Naive thymus-derived CD4-positive, alpha-beta T cell (primary cell): ENCODE results near the gene NKPD1. TPM values are rescaled to one million over a fixed set of nuclear protein-coding genes. Genes with fewer than 3 reads are reported as not detected.

Experiments used
- ATAC-seq: fragments of 150-1000 bp; cut with Tn5 transposase; 2 replicates; pipeline ENCODE4 v1.10.0; 2021; ENCODE audit warnings: mild to moderate bottlenecking, moderate library complexity
- CTCF ChIA-PET: fragments of 350-600 bp; sonication (Branson Sonifier 250); formaldehyde crosslinking; loops from one replicate; lab custom pipeline; 2021; ENCODE audit warnings: antibody characterized with exemption; lab: Charles Lee
- POLR2A ChIA-PET: fragments of 350-600 bp; sonication (Branson Sonifier 250); formaldehyde crosslinking; loops from one replicate; lab custom pipeline; 2021; ENCODE audit warnings: antibody characterized with exemption, inconsistent platforms; lab: Charles Lee
- DNase-seq, 9 donors: peaks; one replicate each; pipeline versions ENCODE4 v3.0.0 to v3.0.0-alpha.2; 2020 to 2022; ENCODE audit warnings: mixed read lengths in 1 of 9
- H3K27ac ChIP-seq: one replicate; pipeline ENCODE4 v1.7.0; 2013; ENCODE audit warnings: mild to moderate bottlenecking, low read depth, low read length, moderate library complexity
- H3K27me3 ChIP-seq, 2 donors: one replicate each; pipeline ENCODE4 v1.7.0; 2013; ENCODE audit warnings: low read length in 2 of 2, mild to moderate bottlenecking in 2 of 2, moderate library complexity in 2 of 2; ENCODE audit not compliant: control insufficient read depth in 2 of 2, insufficient read depth in 2 of 2
- H3K36me3 ChIP-seq, 3 experiments: 1 replicate in 2 of 3; 2 replicates in 1 of 3; pipeline ENCODE4 v1.7.0; 2013; ENCODE audit warnings: low read length in 3 of 3, mild to moderate bottlenecking in 3 of 3, moderate library complexity in 1 of 3; ENCODE audit not compliant: insufficient read depth in 3 of 3, control insufficient read depth in 2 of 3
- H3K4me1 ChIP-seq, 2 donors: one replicate each; pipeline ENCODE4 v1.7.0; 2013; ENCODE audit warnings: low read length in 2 of 2, mild to moderate bottlenecking in 2 of 2, moderate library complexity in 1 of 2; ENCODE audit not compliant: control insufficient read depth in 2 of 2, insufficient read depth in 2 of 2
- H3K4me3 ChIP-seq: 2 replicates; pipeline ENCODE4 v1.7.0; 2013; ENCODE audit warnings: mild to moderate bottlenecking, low read length
- H3K9me3 ChIP-seq, 3 experiments: 1 replicate in 2 of 3; 2 replicates in 1 of 3; pipeline ENCODE4 v1.7.0; 2013; ENCODE audit warnings: low read length in 3 of 3; ENCODE audit not compliant: control insufficient read depth in 2 of 3
- H3K27ac Mint-ChIP-seq, 9 donors: one replicate each; pipeline ENCODE4 v1.8.0; 2020 to 2022; ENCODE audit warnings: mixed read lengths in 9 of 9, mild to moderate bottlenecking in 8 of 9, moderate library complexity in 5 of 9, inconsistent platforms in 2 of 9
- H3K27me3 Mint-ChIP-seq, 5 donors: one replicate each; pipeline ENCODE4 v1.8.0; 2021 to 2022; ENCODE audit warnings: mixed read lengths in 5 of 5, mild to moderate bottlenecking in 1 of 5
- H3K36me3 Mint-ChIP-seq, 5 donors: one replicate each; pipeline ENCODE4 v1.8.0; 2020 to 2022; ENCODE audit warnings: mixed read lengths in 5 of 5, mild to moderate bottlenecking in 3 of 5, inconsistent platforms in 1 of 5
- H3K4me1 Mint-ChIP-seq, 7 donors: one replicate each; pipeline ENCODE4 v1.8.0; 2020 to 2022; ENCODE audit warnings: mixed read lengths in 7 of 7, mild to moderate bottlenecking in 3 of 7, inconsistent platforms in 1 of 7
- H3K4me3 Mint-ChIP-seq, 10 donors: one replicate each; pipeline ENCODE4 v1.8.0; 2020 to 2022; ENCODE audit warnings: mild to moderate bottlenecking in 10 of 10, mixed read lengths in 10 of 10, moderate library complexity in 6 of 10, inconsistent platforms in 2 of 10
- H3K9me3 Mint-ChIP-seq, 11 donors: one replicate each; pipeline ENCODE4 v1.8.0; 2020 to 2022; ENCODE audit warnings: mixed read lengths in 11 of 11, mild to moderate bottlenecking in 4 of 11, inconsistent platforms in 1 of 11, moderate library complexity in 1 of 11
- intact Hi-C, 2 donors: fragments of 100-400 bp; cut with micrococcal nuclease; formaldehyde crosslinking; loops; one replicate each; pipeline ENCODE4 v1.15.1; 2023
- polyA plus RNA-seq, 2 donors: library from polyadenylated mRNA; unstranded; fragments of 300-500 nt; fragmentation: Illumina TruSeq; gene quantifications; one replicate each; pipeline ENCODE4 v1.2.3, GENCODE V29; 2021
- total RNA-seq, 6 experiments: library from RNA in 5 of 6; stranded (reverse) in 5 of 6; gene quantifications; 1 replicate in 5 of 6; 2 replicates in 1 of 6; pipeline ENCODE4 v1.2.3 and lab custom pipeline; 2021 to 2026

Gene NKPD1
- total and polyA plus RNA-seq, 7 experiments from 2014 or later, result 0.07 to 1.2 (median 0.68) TPM

GRCh38 chr19:45180936-45181335 is 20.2 kb upstream of the NKPD1 start:
- no peaks in the 10 kb centered on the region for H3K27me3 ChIP-seq
- H3K4me3 ChIP-seq, result no peak overlapping the region
- H3K27ac ChIP-seq, result no peak overlapping the region
- H3K4me1 ChIP-seq, result peaks cover 23 to 27% of the 10 kb centered on the region in 2 donors
- DNase-seq (no peak), ATAC-seq (no peak)
- intact Hi-C loops, result no loop called here
- Mint-ChIP-seq H3K4me1 (peaks cover 25 to 54% (median 34%) of the 10 kb centered on the region in 7 donors), H3K27ac (peak overlapping the region in 3 of 9 donors; percentile 5 to 51 (median 49)), H3K27me3 (no peaks in the 10 kb centered on the region), H3K9me3 (no peaks in the 10 kb centered on the region), H3K4me3 (peak overlapping the region; percentile 40 to 95 (median 74)), H3K36me3 (peaks cover 0 to 13% (median 4%) of the 10 kb centered on the region in 5 donors)
- no peaks in the 10 kb centered on the region for H3K9me3 ChIP-seq
- ChIA-PET CTCF (no interaction called here), POLR2A (interaction anchor here (1.1 kb wide), 1 partner anchor 10 kb away, joined by 3 read pairs; no protein-coding TSS in a partner anchor)
- H3K36me3 ChIP-seq, result peaks cover 0 to 10% (median 4%) of the 10 kb centered on the region in 3 experiments

DNA sequence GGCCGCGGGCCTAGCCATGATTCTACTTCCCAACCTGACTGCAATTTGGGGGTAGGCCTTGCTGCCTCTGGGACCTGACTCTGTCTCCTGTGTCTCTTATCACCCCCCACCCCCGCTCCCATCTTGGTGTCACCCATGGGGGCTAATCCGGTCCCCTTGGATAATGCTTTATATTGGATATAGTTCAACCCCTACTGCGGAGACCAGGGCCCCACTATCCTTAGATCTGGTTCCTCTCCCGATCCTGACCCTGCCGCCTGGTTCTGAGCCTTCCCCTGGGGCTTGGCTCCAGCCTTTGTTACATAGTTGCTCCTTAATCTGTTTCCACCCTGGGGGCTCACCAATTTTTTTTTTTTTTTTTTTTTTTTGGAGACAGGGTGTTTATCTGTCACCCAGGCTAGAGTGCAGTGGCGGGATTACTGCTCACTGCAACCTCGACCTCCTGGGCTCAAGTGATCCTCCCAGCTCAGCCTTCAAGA is 19.1 kb upstream of the NKPD1 start:
- CTCF ChIA-PET, result no interaction called here
- intact Hi-C loops, result loop anchor here (2.0 to 10.0 kb wide), 7 partner anchors 71 to 707 kb away; partner anchors contain the start of genes VASP (in 2 of the 2), GEMIN7 (in 1 of the 2), IRF2BP1 (in 1 of the 2) and MARK4 (in 1 of the 2)
- no peaks in the 10 kb centered on the region for H3K9me3 ChIP-seq
- peak overlapping the region; percentile 83 for H3K4me3 ChIP-seq
- H3K27me3 ChIP-seq, result no peaks in the 10 kb centered on the region
- H3K27me3 Mint-ChIP-seq, result no peaks in the 10 kb centered on the region
- ATAC-seq (no peak), DNase-seq (no peak)
- POLR2A ChIA-PET, result interaction anchor here (2.7 to 3.5 kb wide), 3 partner anchors 16 to 88 kb away, joined by 12 to 36 read pairs (median 29); partner anchors contain the start of gene PPP1R37
- H3K4me1 Mint-ChIP-seq, result peaks cover 17 to 60% (median 42%) of the 10 kb centered on the region in 7 donors
- H3K36me3 Mint-ChIP-seq, result peaks cover 0 to 13% (median 7%) of the 10 kb centered on the region in 5 donors
- H3K36me3 ChIP-seq, result peaks cover 0 to 10% (median 4%) of the 10 kb centered on the region in 3 experiments
- peak overlapping the region; percentile 58 to 95 (median 74) for H3K4me3 Mint-ChIP-seq
- H3K27ac Mint-ChIP-seq, result peak overlapping the region in 5 of 9 donors; percentile 46 to 81 (median 67)
- H3K9me3 Mint-ChIP-seq, result peaks cover 0 to 2% (median 0%) of the 10 kb centered on the region in 11 donors
- H3K4me1 ChIP-seq, result peaks cover 23 to 27% of the 10 kb centered on the region in 2 donors
- H3K27ac ChIP-seq, result peak overlapping the region; percentile 83

DNA sequence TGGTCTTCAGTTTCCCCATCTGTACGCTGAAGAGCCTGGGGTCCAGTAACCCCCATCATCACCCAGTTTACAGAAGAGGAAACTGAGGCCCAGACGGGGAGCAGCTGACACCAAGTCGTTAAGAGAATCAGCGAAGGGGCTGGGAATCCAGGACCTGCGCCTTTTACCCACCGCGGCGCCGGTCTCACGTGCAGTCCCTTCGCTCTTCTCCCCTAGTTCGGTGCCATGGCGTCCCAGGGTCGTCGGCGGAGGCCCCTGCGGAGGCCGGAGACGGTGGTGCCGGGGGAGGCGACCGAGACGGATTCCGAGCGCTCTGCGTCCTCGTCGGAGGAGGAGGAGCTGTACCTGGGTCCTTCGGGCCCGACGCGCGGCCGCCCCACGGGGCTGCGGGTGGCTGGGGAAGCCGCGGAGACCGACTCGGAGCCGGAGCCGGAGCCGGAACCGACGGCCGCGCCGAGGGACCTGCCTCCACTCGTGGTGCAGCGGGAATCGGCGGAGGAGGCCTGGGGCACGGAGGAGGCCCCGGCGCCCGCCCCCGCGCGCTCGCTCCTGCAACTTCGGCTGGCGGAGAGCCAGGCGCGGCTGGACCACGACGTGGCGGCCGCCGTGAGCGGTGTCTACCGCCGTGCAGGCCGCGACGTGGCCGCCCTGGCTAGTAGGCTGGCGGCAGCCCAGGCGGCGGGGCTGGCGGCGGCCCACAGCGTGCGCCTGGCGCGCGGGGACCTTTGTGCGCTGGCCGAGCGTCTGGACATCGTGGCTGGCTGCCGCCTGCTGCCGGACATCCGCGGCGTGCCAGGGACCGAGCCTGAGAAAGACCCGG is 18.5 kb upstream of the NKPD1 start:
- ATAC-seq (no peak), DNase-seq (peak in 8 of 9 donors; percentile 28 to 63 (median 35))
- peaks cover 0 to 10% (median 4%) of the 10 kb centered on the region in 3 experiments for H3K36me3 ChIP-seq
- H3K4me1 ChIP-seq, result peaks cover 23 to 28% of the 10 kb centered on the region in 2 donors
- no peaks in the 10 kb centered on the region for H3K9me3 ChIP-seq
- Mint-ChIP-seq H3K36me3 (peaks cover 0 to 13% (median 7%) of the 10 kb centered on the region in 5 donors), H3K27ac (peak overlapping the region; percentile 88 to 98 (median 94)), H3K4me1 (peaks cover 15 to 58% (median 42%) of the 10 kb centered on the region in 7 donors), H3K4me3 (peak overlapping the region; percentile 87 to 99 (median 96)), H3K9me3 (peaks cover 0 to 2% (median 0%) of the 10 kb centered on the region in 11 donors), H3K27me3 (no peaks in the 10 kb centered on the region)
- peak overlapping the region; percentile 83 for H3K27ac ChIP-seq
- peak overlapping the region; percentile 83 for H3K4me3 ChIP-seq
- intact Hi-C loops, result loop anchor here (2.0 to 10.0 kb wide), 7 partner anchors 72 to 708 kb away; partner anchors contain the start of genes VASP (in 2 of the 2), GEMIN7 (in 1 of the 2), IRF2BP1 (in 1 of the 2) and MARK4 (in 1 of the 2)
- ChIA-PET POLR2A (interaction anchor here (0.6 to 3.5 kb wide), 15 partner anchors 8 to 1062 kb away, joined by 3 to 36 read pairs (median 5); partner anchors contain the start of genes CLASRP, NKPD1 and PPP1R37), CTCF (interaction anchor here (0.6 to 1.7 kb wide), 5 partner anchors 8 to 138 kb away, joined by 3 to 11 read pairs (median 6); partner anchors contain the start of gene PPP1R37)
- no peaks in the 10 kb centered on the region for H3K27me3 ChIP-seq

DNA sequence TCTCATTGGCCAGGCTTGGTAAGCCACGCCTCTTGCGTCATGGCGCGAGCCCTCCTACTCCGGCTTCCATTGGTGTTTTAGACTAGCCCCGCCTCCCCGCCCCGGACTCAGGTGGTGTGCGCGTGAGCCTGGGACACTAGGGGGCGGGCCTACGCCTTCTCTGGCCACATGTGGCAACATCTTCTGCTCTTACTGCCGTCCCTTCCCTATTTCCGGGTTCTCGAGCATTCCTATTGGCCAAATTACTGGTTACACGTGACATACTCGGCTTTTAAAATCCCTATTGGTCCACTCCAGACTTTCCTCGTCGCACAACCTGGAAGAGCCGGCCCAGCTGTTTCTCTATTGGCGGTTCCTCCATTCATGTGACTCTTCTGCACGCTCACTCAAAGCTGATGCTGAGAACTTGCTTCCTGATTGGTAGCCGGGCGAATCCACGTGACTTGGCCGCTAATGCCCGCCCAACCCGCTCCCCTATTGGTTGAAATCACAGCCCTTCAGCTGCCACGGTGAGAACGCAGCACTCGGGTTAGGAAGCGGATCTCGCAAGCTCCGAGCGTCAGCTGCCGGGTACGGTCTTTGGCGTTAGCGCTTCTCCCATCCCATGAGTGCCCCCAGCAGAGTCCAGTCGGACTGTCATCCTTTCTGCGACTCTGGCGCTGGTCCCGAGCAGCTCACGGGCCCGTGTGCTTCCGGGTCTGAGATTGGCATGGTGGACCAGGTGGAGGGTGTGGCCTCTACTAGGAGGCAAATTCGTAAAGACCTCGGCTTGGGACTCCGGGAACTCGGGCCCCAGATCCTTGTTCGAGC is 17.7 kb upstream of the NKPD1 start, which contains the start of gene BLOC1S3:
Gene BLOC1S3, plus strand, starts transcription at position 523 of the 810 bp plus-strand sequence. CDS start 513 bp downstream, outside the sequence.
- H3K36me3 ChIP-seq, result peaks cover 0 to 10% (median 4%) of the 10 kb centered on the region in 3 experiments
- peak; percentile 97 to 100 (median 100) for DNase-seq
- peaks cover 9 to 63% (median 49%) of the 10 kb centered on the region in 7 donors for H3K4me1 Mint-ChIP-seq
- ChIA-PET POLR2A (interaction anchor here (0.6 to 3.5 kb wide), 21 partner anchors 9 to 1061 kb away, joined by 3 to 36 read pairs (median 4); partner anchors contain the start of genes CLASRP, GEMIN7, NKPD1 and PPP1R37), CTCF (interaction anchor here (0.6 to 1.7 kb wide), 6 partner anchors 9 to 264 kb away, joined by 3 to 11 read pairs (median 4); partner anchors contain the start of gene PPP1R37)
- peak within 1 kb of the TSS; percentile 87 to 99 (median 96) for H3K4me3 Mint-ChIP-seq
- H3K4me1 ChIP-seq, result peaks cover 23 to 34% of the 10 kb centered on the region in 2 donors
- peak within 1 kb of the TSS; percentile 88 for H3K4me3 ChIP-seq
- H3K9me3 ChIP-seq, result no peaks in the 10 kb centered on the region
- H3K36me3 Mint-ChIP-seq, result peaks cover 0 to 13% (median 7%) of the 10 kb centered on the region in 5 donors
- H3K27me3 ChIP-seq, result no peaks in the 10 kb centered on the region
- ATAC-seq, result peak; percentile 93
- no peaks in the 10 kb centered on the region for H3K27me3 Mint-ChIP-seq
- H3K27ac ChIP-seq, result peak within 1 kb of the TSS; percentile 83
- H3K9me3 Mint-ChIP-seq, result peaks cover 0 to 2% (median 0%) of the 10 kb centered on the region in 11 donors
- H3K27ac Mint-ChIP-seq, result peak within 1 kb of the TSS; percentile 88 to 98 (median 94)
- intact Hi-C loops, result loop anchor here (1.0 to 10.0 kb wide), 23 partner anchors 25 to 709 kb away; partner anchors contain the start of genes CLPTM1 (in 2 of the 2), GEMIN7 (in 2 of the 2), MARK4 (in 2 of the 2) and OPA3 (in 2 of the 2)

DNA sequence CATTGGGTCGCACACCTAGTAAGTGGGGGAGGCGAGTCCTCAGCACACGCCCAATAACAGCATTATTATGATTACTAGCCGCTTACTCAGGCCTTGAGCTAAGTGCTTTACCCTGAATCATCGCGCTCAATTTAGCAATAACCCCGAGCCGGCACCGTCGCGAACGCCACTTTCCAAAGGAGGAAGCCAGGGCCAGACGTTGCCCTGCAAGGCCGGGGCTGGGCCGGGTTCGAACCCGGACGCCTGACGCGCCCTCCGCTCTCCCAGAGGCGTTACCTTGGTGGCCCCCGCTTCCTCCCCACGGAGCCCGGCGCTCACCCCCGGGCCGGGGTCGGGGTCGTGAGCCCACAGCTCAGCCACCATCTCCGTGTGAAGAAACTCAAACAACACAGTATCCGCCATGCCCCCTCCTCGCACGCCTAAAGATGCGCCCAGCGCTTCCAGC is 17.1 kb upstream of the NKPD1 start, which contains the start of gene TRAPPC6A:
Gene TRAPPC6A, minus strand, starts transcription at position 421 of the 445 bp plus-strand sequence. Its CDS starts 19 bp downstream, at position 402.
- intact Hi-C loops, result loop anchor here (1.0 to 10.0 kb wide), 23 partner anchors 25 to 709 kb away; partner anchors contain the start of genes CLPTM1 (in 2 of the 2), GEMIN7 (in 2 of the 2), MARK4 (in 2 of the 2) and OPA3 (in 2 of the 2)
- H3K9me3 Mint-ChIP-seq, result peaks cover 0 to 2% (median 0%) of the 10 kb centered on the region in 11 donors
- Histone ChIP-seq H3K4me1 (peaks cover 24 to 39% of the 10 kb centered on the region in 2 donors), H3K4me3 (peak within 1 kb of the TSS; percentile 88), H3K36me3 (peaks cover 0 to 10% (median 4%) of the 10 kb centered on the region in 3 experiments), H3K27ac (peak within 1 kb of the TSS; percentile 83), H3K9me3 (no peaks in the 10 kb centered on the region), H3K27me3 (no peaks in the 10 kb centered on the region)
- CTCF ChIA-PET, result interaction anchor here (1.3 to 1.7 kb wide), 3 partner anchors 10 to 86 kb away, joined by 3 to 11 read pairs (median 6); partner anchors contain the start of gene PPP1R37
- H3K4me3 Mint-ChIP-seq, result peak within 1 kb of the TSS; percentile 87 to 99 (median 96)
- H3K27me3 Mint-ChIP-seq, result no peaks in the 10 kb centered on the region
- H3K4me1 Mint-ChIP-seq, result peaks cover 9 to 64% (median 50%) of the 10 kb centered on the region in 7 donors
- DNase-seq (no peak), ATAC-seq (peak; percentile 3)
- H3K36me3 Mint-ChIP-seq, result peaks cover 0 to 12% (median 6%) of the 10 kb centered on the region in 5 donors
- POLR2A ChIA-PET, result interaction anchor here (0.8 to 3.5 kb wide), 17 partner anchors 9 to 286 kb away, joined by 3 to 36 read pairs (median 5); partner anchors contain the start of genes CLASRP, GEMIN7, NKPD1 and PPP1R37
- H3K27ac Mint-ChIP-seq, result peak within 1 kb of the TSS; percentile 88 to 98 (median 94)
